Measurements from ENCODE around the gene SCUBE3. TPM values are rescaled to one million over a fixed set of nuclear protein-coding genes. Genes with fewer than 3 reads are reported as not detected.

SCUBE3 gene
- polyA plus RNA-seq, 1 donor from 2014 or later: 7.3 TPM

DNA sequence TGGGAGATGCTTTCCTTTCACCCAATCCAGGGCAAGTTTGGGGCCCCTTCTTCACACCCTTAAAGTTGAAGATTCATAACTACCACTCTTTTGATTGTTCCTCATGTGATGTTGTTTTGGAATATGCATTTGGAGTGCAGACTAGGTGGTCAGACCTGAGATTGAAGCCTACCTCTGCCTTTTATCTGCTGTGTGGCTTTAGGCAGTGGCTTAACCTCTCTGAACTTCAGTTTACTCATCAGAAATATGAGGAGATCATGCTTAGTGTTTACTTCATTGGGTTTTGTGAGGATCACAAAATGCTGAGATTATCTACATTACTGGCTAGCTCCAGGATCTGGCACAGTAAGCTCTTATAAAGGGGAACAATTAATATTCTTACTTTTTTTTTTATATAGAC is 46.3 kb upstream of the SCUBE3 start:
- H2AFZ ChIP-seq (ENCODE audit: low read depth, low read length): no peak overlapping the region
- H3K36me3 ChIP-seq (ENCODE audit: insufficient read depth, low read length): no peaks in the 10 kb centered on the region
- no peaks in the 10 kb centered on the region for H3K79me2 ChIP-seq (replicated peaks; ENCODE audit: insufficient read depth, low read length)
- H3K4me3 ChIP-seq (ENCODE audit: low read length): no peak overlapping the region
- no peak overlapping the region for H3K27ac ChIP-seq (ENCODE audit: low read length)
- H3K9ac ChIP-seq (ENCODE audit: low read length): no peak overlapping the region
- H3K4me2 ChIP-seq (ENCODE audit: low read length): no peak overlapping the region
- no peaks in the 10 kb centered on the region for H3K27me3 ChIP-seq (ENCODE audit: insufficient read depth, low read depth, low read length)
- no peaks in the 10 kb centered on the region for H3K9me2 ChIP-seq (ENCODE audit: insufficient read depth, low read length)
- no peaks in the 10 kb centered on the region for H3F3A ChIP-seq (ENCODE audit: insufficient read depth, low read length, poor library complexity, severe bottlenecking)
- TF ChIP-seq SMC3 (conservative IDR thresholded peaks at IDR 0.05; ENCODE audit: poor library complexity) (no peak), TAF1 (IDR thresholded peaks at IDR 0.05; ENCODE audit: low read depth) (no peak)
- TF ChIP-seq, protein P1, sequence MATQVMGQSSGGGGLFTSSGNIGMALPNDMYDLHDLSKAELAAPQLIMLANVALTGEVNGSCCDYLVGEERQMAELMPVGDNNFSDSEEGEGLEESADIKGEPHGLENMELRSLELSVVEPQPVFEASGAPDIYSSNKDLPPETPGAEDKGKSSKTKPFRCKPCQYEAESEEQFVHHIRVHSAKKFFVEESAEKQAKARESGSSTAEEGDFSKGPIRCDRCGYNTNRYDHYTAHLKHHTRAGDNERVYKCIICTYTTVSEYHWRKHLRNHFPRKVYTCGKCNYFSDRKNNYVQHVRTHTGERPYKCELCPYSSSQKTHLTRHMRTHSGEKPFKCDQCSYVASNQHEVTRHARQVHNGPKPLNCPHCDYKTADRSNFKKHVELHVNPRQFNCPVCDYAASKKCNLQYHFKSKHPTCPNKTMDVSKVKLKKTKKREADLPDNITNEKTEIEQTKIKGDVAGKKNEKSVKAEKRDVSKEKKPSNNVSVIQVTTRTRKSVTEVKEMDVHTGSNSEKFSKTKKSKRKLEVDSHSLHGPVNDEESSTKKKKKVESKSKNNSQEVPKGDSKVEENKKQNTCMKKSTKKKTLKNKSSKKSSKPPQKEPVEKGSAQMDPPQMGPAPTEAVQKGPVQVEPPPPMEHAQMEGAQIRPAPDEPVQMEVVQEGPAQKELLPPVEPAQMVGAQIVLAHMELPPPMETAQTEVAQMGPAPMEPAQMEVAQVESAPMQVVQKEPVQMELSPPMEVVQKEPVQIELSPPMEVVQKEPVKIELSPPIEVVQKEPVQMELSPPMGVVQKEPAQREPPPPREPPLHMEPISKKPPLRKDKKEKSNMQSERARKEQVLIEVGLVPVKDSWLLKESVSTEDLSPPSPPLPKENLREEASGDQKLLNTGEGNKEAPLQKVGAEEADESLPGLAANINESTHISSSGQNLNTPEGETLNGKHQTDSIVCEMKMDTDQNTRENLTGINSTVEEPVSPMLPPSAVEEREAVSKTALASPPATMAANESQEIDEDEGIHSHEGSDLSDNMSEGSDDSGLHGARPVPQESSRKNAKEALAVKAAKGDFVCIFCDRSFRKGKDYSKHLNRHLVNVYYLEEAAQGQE (IDR thresholded peaks at IDR 0.05; ENCODE audit: borderline replicate concordance): no peak
- TF ChIP-seq, protein P2, sequence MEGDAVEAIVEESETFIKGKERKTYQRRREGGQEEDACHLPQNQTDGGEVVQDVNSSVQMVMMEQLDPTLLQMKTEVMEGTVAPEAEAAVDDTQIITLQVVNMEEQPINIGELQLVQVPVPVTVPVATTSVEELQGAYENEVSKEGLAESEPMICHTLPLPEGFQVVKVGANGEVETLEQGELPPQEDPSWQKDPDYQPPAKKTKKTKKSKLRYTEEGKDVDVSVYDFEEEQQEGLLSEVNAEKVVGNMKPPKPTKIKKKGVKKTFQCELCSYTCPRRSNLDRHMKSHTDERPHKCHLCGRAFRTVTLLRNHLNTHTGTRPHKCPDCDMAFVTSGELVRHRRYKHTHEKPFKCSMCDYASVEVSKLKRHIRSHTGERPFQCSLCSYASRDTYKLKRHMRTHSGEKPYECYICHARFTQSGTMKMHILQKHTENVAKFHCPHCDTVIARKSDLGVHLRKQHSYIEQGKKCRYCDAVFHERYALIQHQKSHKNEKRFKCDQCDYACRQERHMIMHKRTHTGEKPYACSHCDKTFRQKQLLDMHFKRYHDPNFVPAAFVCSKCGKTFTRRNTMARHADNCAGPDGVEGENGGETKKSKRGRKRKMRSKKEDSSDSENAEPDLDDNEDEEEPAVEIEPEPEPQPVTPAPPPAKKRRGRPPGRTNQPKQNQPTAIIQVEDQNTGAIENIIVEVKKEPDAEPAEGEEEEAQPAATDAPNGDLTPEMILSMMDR (IDR thresholded peaks at IDR 0.05; ENCODE audit: poor library complexity, severe bottlenecking): no peak
- H3K9me3 ChIP-seq (ENCODE audit: low read length): no peaks in the 10 kb centered on the region
- no peaks in the 10 kb centered on the region for H4K20me1 ChIP-seq (ENCODE audit: insufficient read depth)

DNA sequence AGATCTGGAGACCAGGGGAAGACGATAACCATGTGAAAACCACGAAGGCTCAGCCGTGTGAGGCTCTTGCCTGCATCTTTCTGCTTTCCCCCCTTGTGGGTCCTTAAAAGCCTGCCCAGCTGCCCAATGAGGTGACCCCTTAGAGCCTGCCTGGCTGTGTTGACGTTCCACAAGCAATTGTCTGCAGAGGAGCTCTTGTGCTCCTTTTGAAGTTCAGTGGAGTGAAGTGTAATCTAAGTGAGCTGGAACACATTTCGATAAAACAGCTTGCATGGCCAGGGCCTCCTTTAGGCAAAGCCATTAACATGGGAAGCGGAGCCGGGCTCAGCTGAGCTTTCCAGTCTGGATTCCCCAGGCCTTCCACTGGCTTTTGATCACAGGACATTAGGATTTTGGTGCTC is 45.3 kb upstream of the SCUBE3 start:
- no peaks in the 10 kb centered on the region for H3F3A ChIP-seq (ENCODE audit: insufficient read depth, low read length, poor library complexity, severe bottlenecking)
- H3K9ac ChIP-seq (ENCODE audit: low read length): no peak overlapping the region
- no peak overlapping the region for H3K4me3 ChIP-seq (ENCODE audit: low read length)
- no peaks in the 10 kb centered on the region for H3K79me2 ChIP-seq (replicated peaks; ENCODE audit: insufficient read depth, low read length)
- TF ChIP-seq SMC3 (conservative IDR thresholded peaks at IDR 0.05; ENCODE audit: poor library complexity) (no peak), POLR2AphosphoS5 (IDR thresholded peaks at IDR 0.05) (no peak), RAD21 (conservative IDR thresholded peaks at IDR 0.05) (no peak), EZH2 (IDR thresholded peaks at IDR 0.05; ENCODE audit: borderline replicate concordance, insufficient read depth, low read length, poor library complexity, severe bottlenecking) (no peak), EP300 (conservative IDR thresholded peaks at IDR 0.05; ENCODE audit: poor library complexity, severe bottlenecking) (no peak), MXI1 (conservative IDR thresholded peaks at IDR 0.05; ENCODE audit: poor library complexity, severe bottlenecking) (no peak), TAF1 (IDR thresholded peaks at IDR 0.05; ENCODE audit: low read depth) (no peak)
- TF ChIP-seq, protein P2 (IDR thresholded peaks at IDR 0.05; ENCODE audit: poor library complexity, severe bottlenecking): no peak
- TF ChIP-seq, protein P1 (IDR thresholded peaks at IDR 0.05; ENCODE audit: borderline replicate concordance): no peak
- H2AFZ ChIP-seq (ENCODE audit: low read depth, low read length): no peak overlapping the region
- H3K27me3 ChIP-seq (ENCODE audit: insufficient read depth, low read depth, low read length): no peaks in the 10 kb centered on the region
- H3K9me2 ChIP-seq (ENCODE audit: insufficient read depth, low read length): no peaks in the 10 kb centered on the region
- H3K27ac ChIP-seq (ENCODE audit: low read length): no peak overlapping the region
- no peak overlapping the region for H3K4me2 ChIP-seq (ENCODE audit: low read length)
- no peaks in the 10 kb centered on the region for H4K20me1 ChIP-seq (ENCODE audit: insufficient read depth)
- no peaks in the 10 kb centered on the region for H3K9me3 ChIP-seq (ENCODE audit: low read length)
- no peaks in the 10 kb centered on the region for H3K36me3 ChIP-seq (ENCODE audit: insufficient read depth, low read length)
